ENCODE measurements around the gene LRP11.
"Not testable (repeated sequence)": the region's sequence is repeated elsewhere in the genome, so short reads cannot be mapped to it uniquely, and the experiment has no call there.

The LRP11 gene

GRCh38 chr6:149848343-149848742 is 15.8 kb downstream of the LRP11 start:
- DNase-seq (ENCODE audit: low spot score) = not testable (repeated sequence)

GRCh38 chr6:149847939-149848267 is 16.3 kb downstream of the LRP11 start:
- no peak for DNase-seq (ENCODE audit: low spot score)

DNA sequence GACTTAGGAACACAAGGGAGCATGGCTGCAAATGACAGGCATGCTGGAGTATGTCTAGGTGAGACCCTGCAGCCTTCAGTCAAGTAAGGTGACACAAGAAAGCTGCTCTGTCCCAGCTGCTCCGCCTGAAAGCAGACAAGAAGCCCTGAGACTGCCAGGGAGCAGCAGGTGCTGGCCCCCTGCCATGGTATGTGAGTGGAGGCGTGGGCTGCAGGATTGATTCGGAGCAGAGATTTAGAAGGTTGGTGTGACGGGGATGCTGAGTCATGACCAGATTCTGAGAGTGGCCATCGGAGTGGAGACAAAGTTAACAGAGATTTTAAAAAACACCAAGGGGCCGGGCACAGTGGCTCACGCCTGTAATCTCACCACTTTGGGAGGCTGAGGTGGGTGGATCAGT is 17.8 kb downstream of the LRP11 start:
- no peak for DNase-seq (ENCODE audit: low spot score)

DNA sequence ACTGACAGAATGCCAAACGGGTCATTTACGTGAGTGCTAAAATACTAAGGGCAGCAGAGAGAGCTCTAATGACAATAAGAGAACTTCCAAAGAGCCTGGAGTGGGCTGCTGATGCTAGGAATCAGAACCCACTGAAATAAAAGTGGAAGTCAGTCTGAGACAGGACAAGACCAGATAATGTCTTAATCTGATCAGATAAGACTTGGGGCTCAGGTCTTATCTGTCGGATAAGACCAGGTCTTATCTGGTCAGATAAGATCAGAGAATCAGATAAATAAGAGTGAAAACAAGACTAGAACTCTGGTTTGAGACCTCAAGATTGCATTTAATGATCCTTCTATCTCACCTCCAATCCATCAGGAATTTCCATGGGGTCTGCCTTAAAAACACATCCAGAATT is 18.6 kb downstream of the LRP11 start:
- no peak for DNase-seq (ENCODE audit: low spot score)

- no peak for DNase-seq (ENCODE audit: low spot score)
These were observed 19.7 kb downstream of the LRP11 start for GRCh38 chr6:149844480-149844879.

- not testable (repeated sequence) for DNase-seq (ENCODE audit: low spot score)
These were observed 20.1 kb downstream of the LRP11 start for GRCh38 chr6:149844036-149844435.

DNA sequence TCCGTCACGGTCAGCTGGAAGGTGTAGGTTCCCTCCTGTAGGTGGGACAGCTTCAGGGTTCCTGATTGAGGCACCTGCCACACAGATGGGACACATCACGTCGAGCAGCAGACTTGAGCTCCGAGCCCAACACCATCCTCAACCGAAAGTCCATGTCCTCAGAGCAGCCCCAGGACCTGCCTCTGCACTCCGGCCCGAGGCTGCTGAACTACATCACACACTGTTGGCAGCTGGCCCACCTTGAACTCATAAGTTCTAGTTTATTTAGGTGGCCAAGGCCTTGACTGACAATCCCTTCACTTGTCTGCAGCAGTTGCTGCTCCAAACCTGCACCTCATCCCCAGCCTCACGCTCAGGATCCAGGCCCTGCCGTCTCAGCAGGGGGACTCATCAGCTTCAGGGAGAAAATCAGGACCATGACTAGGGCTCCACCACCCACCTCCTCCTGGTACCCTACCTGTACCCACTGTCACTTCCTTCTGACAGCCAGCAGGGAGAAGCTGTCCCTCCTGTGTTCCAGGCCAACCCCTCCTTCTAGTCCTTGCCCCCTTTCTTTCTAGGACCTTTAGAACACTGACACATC is 21.0 kb downstream of the LRP11 start:
- no peak for DNase-seq (ENCODE audit: low spot score)

GRCh38 chr6:149842331-149842730 is 21.8 kb downstream of the LRP11 start:
- DNase-seq (ENCODE audit: low spot score) = no peak

DNA sequence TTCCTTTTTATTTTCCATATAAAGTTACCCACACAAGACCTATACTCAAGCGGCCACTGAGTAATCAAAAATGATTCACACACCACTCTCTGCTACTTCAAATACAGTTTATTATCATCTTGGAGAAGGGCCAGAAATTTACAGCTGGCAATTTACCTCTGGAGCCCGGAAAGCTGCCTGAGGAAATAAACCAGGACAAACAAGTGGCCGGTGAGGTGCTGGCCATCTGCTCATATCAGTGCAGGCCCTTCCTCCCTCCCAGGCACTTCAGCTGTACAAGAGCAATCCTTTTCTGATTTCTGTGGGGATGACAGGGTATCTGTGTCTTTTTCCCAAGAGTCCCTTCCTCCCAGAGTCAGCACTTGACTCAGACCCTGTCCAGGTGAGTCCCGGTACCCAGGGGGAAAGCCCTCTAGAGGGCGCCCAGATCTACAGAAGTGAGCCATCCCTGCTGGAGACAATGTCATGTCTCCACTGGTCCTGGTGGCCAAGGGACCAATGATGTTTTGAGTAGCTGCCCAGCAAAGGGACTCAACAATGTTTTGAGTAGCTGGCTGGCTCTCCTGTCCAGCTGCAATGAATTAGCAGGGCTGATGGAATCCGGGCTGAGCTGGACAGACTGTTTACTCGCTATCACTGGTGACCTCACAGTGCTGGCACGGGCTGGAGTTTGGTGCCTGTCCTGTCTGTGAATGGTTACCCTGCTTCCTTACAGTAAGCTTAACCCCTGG is 23.6 kb downstream of the LRP11 start:
- peak; percentile 53 for DNase-seq (ENCODE audit: low spot score)

DNA sequence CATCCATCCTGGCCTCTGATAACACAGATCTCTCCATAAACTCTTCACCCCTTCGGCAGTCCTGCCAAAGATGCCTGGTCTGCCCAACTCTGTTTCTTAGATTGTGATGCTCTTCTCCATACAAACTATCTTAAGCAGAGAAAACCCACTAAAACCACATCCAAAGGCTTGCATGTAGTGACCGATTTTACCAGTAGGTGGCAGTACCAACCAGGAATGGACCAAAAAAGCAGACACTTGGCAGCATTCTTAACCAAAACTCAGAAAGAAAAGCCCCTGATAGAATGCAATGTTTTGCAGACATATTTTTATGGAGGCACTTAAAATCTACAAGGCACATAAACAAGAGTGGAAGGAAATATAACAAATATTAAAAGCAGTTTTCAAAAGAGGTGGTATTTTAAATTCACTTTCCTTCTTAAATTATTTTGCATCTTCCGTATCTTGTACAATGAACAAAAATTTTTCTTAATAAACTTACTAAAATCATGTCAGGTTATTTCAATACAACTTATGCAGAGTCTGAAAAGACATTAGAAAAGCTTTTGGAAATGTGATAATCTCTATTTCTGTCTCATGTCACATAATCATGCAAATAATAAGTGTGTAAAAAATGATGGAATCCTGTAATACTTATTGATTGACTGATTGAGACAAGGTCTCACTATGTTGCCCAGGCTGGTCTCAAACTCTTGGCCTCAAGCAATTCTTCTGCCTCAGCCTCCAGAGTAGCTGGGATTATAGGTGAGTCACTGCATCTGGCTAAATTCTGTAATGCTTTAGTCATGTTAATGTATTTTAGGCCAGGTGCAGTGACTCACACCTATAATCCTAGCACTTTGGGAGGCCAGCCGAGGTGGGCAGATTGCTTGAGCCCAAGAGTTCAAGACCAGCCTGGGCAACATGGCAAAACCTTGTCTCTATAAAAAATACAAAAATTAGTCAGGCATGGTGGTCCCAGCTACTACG is 29.4 kb downstream of the LRP11 start:
- DNase-seq (ENCODE audit: low spot score) = peak; percentile 73

DNA sequence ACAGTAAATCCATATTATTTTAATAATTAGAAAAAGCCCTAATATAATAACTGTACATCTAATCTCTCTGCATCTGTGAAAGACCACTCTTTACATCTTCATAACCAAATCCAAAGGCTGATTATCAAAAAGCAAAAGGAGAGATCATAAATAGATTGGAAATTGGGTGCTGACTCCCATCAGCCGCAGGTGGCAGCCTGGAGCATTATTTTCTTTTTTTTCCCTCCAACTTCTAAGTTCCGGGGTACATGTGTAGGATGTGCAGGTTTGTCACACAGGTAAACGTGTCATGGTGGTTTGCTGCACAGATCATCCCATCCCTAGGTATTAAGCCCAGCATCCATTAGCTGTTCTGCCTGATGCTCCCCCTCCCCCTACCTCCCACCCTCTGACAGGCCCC is 30.5 kb downstream of the LRP11 start:
- no peak for DNase-seq (ENCODE audit: low spot score)

DNA sequence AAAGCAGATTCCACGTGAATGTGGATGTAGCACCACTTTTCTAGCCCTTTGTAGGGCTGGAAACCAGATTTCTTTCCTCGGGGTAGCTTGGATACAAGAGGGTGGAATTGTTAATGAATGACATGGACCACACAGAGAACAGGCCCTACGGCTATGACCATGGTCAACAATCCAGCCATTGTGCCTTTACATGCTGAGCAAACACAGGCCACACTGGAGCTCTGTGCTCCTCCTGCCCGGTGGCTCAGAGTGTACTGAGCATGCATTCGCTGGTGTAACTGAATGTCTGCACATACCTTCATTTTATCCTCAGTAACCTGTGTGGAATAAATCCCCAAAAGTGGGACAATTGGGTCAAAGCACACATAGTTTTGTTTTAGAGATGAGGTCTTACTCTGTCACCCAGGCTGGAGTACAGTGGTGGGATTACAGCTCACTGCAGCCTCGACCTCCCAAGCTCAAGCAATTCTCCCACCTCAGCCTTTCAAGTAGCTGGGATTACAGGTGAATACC is 32.8 kb downstream of the LRP11 start:
- peak; percentile 91 for DNase-seq (ENCODE audit: low spot score)

GRCh38 chr6:149830731-149831307 is 33.3 kb downstream of the LRP11 start:
- DNase-seq (ENCODE audit: low spot score) = no peak

- no peak for DNase-seq (ENCODE audit: low spot score)
These were observed 38.9 kb downstream of the LRP11 start for GRCh38 chr6:149825292-149825691.

- DNase-seq (ENCODE audit: low spot score) = no peak
These were observed 41.1 kb downstream of the LRP11 start for GRCh38 chr6:149823013-149823412.

DNA sequence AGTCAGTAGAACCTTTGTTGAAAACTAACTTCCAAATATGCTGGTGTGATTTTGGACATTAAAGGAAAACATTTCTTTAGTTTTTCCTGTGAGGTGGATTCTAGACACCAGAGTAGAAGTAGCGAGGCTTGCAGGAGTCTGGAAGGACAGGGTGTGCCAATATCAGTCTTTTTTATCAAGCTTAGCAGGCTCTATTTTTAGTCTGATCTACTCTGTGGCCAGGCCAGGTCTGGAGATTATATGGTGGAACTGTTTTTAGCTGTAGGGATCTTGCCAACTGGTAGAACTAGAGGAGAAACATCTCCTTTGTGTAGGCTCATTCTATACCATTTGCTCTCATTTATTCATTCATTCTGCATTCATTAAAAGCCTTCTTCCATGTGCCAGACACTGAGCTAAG is 42.7 kb downstream of the LRP11 start:
- no peak for DNase-seq (ENCODE audit: low spot score)

- no peak for DNase-seq (ENCODE audit: low spot score)
These were observed 43.7 kb downstream of the LRP11 start for GRCh38 chr6:149820506-149820905.

GRCh38 chr6:149815788-149816187 is 48.4 kb downstream of the LRP11 start:
- DNase-seq (ENCODE audit: low spot score) = no peak

DNA sequence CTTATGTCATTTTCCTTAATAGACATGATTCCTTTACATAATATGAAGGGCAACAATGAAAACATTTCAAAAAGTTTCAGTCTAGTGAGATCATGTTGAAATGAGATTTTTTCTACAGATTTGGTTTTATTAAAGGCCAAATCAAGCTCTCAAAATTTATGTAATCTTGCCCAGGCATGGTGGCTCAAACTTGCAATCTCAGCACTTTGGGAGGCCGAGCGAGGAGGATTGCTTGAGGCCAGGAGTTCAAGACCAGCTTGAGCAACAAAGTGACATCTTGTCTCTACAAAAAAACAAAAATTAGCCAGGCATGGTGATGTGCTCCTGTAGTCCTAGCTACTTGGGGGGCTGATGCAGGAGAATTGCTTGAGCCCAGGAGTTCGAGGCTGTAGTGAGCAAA is 50.8 kb downstream of the LRP11 start:
- no peak for DNase-seq (ENCODE audit: low spot score)

DNA sequence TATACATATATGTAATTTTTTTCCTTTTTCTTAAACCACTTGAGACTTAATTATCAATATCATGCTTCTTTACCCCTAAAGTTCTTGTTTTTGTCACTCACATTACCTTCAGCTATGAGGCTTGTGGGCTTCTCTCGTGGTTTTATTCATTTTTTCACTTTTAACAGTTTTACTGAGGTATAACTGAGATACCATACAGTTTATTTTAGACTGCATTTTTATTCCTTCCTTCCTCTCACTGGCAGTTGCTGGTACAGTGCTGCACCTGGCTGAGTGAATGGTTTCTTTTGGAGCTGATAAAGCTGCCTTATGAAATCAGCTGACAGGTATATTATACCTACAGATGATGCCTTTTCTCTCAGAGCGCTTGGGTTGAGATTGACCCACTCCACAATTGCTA is 54.4 kb downstream of the LRP11 start:
- no peak for DNase-seq (ENCODE audit: low spot score)

DNA sequence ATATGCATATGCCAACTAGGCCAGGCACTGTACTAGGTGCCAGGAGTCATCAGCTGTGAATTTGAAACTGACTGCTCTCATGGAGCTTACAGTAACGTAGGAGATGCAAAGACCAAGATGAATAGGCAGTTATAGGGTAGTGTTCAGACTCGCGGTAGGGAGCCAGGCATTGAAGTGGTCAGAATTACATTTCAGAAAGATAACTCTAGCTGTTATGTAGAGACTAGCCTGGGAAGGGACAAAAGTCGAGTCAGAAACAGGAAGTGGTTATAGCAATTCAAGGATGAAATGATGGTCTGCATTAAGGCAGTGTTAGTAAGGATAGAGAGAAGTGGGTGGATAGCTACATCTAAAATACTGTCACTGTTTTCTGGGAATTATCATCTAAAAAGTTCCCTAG is 58.0 kb downstream of the LRP11 start:
- no peak for DNase-seq (ENCODE audit: low spot score)

- no peak for DNase-seq (ENCODE audit: low spot score)
These were observed 80.6 kb downstream of the LRP11 start for GRCh38 chr6:149783551-149783950.
